Measurements from ENCODE around the gene PTTG1IP.

The PTTG1IP gene

DNA sequence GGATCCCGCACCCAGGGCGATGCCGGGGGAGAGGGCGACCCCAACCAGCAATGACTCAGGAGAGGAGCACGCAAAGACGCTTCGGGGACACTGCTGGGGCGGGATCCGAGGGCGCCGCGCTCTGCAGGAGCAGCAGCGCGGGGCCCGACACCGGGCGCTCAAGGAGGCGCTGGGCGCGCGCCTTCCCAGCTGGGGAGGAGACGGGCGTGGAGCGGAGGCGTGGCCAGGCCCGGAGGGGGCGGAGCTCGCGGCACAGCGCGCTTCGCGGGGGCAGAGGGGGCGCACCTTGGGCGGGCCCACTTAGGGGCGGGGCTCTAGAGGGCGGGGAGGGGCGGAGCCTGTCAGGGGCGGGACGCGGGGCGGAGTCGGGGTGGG lies 56.0 kb downstream of the PTTG1IP start:
- POLR2A ChIA-PET (ENCODE audit: low non-redundant PET), result interaction anchor here (0.6 kb wide), 3 partner anchors 28 to 1081 kb away, joined by 3 read pairs; no protein-coding TSS in a partner anchor
- TF ChIP-seq, protein P1, sequence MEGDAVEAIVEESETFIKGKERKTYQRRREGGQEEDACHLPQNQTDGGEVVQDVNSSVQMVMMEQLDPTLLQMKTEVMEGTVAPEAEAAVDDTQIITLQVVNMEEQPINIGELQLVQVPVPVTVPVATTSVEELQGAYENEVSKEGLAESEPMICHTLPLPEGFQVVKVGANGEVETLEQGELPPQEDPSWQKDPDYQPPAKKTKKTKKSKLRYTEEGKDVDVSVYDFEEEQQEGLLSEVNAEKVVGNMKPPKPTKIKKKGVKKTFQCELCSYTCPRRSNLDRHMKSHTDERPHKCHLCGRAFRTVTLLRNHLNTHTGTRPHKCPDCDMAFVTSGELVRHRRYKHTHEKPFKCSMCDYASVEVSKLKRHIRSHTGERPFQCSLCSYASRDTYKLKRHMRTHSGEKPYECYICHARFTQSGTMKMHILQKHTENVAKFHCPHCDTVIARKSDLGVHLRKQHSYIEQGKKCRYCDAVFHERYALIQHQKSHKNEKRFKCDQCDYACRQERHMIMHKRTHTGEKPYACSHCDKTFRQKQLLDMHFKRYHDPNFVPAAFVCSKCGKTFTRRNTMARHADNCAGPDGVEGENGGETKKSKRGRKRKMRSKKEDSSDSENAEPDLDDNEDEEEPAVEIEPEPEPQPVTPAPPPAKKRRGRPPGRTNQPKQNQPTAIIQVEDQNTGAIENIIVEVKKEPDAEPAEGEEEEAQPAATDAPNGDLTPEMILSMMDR (conservative IDR thresholded peaks at IDR 0.05; ENCODE audit: low read depth), result no peak
- CTCF ChIA-PET, result no interaction called here
- peak overlapping the region; percentile 83 for H3K27ac ChIP-seq
- DNase-seq (ENCODE audit: low spot score), result peak; percentile 94

DNA sequence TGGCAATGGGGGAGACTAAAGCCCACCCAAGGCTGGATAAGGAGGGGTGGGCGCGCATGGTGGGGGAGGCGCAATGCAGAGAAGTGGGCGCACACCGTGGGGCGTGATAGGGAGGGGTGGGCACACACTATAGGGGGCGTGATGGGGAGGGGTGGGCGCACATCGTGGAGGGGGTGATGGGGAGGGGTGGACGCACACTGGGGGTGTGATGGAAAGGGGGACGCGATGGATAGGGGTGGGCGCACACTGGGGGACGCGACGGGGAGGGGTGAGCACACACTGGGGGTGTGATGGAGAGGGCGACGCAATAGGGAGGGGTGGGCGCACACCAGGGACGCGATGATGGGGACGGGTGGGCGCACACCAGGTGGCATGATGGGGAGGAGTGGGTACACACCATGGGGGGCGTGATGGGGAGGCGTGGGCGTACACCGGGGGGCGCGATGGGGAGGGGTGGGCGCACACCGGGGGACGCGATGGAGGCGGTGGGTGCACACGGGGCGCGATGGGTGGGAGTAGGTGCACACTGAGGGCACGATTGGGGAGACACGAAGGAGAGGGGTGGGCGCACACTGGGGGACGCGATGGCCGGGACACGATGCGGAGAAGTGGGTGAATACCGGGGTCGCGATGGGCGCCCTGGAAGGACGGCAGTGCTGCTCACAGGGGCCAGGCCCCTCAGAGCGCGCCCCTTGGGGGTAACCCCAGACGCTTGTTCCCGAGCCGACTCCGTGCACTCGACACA lies 56.6 kb downstream of the PTTG1IP start:
- DNase-seq (ENCODE audit: low spot score), result no peak
- CTCF ChIA-PET, result no interaction called here
- TF ChIP-seq, protein P1 (conservative IDR thresholded peaks at IDR 0.05; ENCODE audit: low read depth), result no peak
- POLR2A ChIA-PET (ENCODE audit: low non-redundant PET), result interaction anchor here (0.6 kb wide), 3 partner anchors 27 to 1080 kb away, joined by 3 read pairs; no protein-coding TSS in a partner anchor
- peak overlapping the region; percentile 83 for H3K27ac ChIP-seq

- ChIA-PET CTCF (no interaction called here), POLR2A (ENCODE audit: low non-redundant PET) (no interaction called here)
- TF ChIP-seq, protein P1 (conservative IDR thresholded peaks at IDR 0.05; ENCODE audit: low read depth), result no peak
- DNase-seq (ENCODE audit: low spot score), result no peak
- H3K27ac ChIP-seq, result peak overlapping the region; percentile 42
Observed at GRCh38 chr21:44815852-44816628, 57.5 kb downstream of the PTTG1IP start.

GRCh38 chr21:44815225-44815624 lies 58.3 kb downstream of the PTTG1IP start:
- no peak for DNase-seq (ENCODE audit: low spot score)
- POLR2A ChIA-PET (ENCODE audit: low non-redundant PET), result no interaction called here
- CTCF ChIA-PET, result interaction anchor here (0.5 to 0.7 kb wide), 2 partner anchors 129 to 195 kb away, joined by 3 read pairs; no protein-coding TSS in a partner anchor
- TF ChIP-seq, protein P1 (conservative IDR thresholded peaks at IDR 0.05; ENCODE audit: low read depth), result no peak
- H3K27ac ChIP-seq, result peak overlapping the region; percentile 42

DNA sequence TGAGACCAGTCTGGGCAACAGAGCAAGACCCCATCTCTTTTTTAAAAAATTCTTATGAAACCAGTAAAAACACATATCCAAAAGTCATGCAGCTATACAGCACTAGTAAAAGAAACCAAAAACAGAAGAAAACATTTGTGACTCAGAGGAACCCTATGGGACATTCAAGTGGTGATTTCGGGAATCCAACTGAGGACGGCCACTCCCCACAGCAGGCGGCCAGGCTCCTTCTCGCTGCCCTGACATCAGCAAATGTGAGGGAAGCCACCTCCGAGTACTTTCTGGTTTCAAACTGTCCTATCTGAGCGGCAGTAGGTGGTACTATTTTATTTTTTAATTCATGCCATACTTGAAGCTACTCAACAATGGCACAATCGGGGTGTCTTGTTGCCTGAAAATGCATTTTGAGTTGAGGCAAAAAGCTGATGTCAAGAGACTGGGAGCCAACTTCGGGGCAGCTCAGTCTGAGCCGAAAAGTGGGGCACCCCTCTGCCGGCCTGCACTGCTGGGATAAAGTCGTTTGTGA lies 58.9 kb downstream of the PTTG1IP start:
- TF ChIP-seq, protein P1 (conservative IDR thresholded peaks at IDR 0.05; ENCODE audit: low read depth), result no peak
- ChIA-PET CTCF (interaction anchor here (0.7 kb wide), 1 partner anchor 130 kb away, joined by 3 read pairs; no protein-coding TSS in a partner anchor), POLR2A (ENCODE audit: low non-redundant PET) (no interaction called here)
- DNase-seq (ENCODE audit: low spot score), result no peak
- peak overlapping the region; percentile 42 for H3K27ac ChIP-seq

DNA sequence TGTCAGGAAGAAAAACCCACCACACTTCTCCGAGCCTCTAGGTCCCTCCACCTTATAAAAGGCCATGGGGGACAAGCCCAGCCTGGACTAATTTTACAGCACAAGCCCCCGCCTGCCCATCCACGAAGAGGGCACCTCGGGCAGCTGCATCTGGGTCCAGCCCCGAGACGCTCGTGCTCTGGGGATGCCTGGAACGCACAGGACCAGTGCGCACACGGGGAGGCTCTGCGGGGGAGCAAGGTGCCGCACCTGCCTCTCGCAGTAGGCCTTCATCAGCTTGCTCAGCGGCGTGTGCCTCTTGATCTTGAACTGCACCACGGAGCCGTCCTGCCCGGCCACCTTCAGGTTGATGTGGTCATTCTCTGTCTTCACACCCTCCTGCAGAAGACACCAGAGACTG lies 59.8 kb downstream of the PTTG1IP start:
- H3K27ac ChIP-seq, result peak overlapping the region; percentile 63
- ChIA-PET POLR2A (ENCODE audit: low non-redundant PET) (no interaction called here), CTCF (no interaction called here)
- no peak for DNase-seq (ENCODE audit: low spot score)
- TF ChIP-seq, protein P1 (conservative IDR thresholded peaks at IDR 0.05; ENCODE audit: low read depth), result no peak
